ENCODE data around the gene ALOX12B.

DNA sequence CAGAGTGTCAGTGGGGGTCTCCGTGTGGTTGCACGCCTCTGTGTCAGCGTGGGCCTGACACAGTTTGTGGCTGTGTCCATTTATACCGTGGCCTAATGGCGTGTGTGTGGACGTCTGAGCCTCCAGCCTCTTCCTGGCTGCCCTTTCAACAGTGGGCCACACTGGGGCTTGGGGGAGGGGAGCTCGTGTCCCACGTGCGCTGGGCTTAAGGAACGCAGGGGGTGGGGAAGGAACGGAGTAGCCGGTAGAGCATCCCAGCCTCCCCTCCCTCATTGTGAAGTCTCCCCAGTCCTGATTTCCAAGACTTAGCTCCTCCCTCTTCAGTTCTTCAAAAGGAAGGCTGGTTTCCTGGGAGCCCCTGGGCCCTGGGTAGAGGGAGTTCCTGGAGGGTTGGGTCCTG is 45.9 kb upstream of the ALOX12B start:
- TF ChIP-seq POLR2A (IDR thresholded peaks at IDR 0.05; ENCODE audit: low read depth, low read length) (no peak), POLR2AphosphoS5 (IDR thresholded peaks at IDR 0.05; ENCODE audit: low read depth, low read length) (no peak), TAF1 (IDR thresholded peaks at IDR 0.05; ENCODE audit: borderline replicate concordance, low read depth, low read length) (no peak)
